ENCODE data around the gene RABGEF1. TPM values are rescaled to one million over a fixed set of nuclear protein-coding genes. Genes with fewer than 3 reads are reported as not detected.

RABGEF1 gene
- total and polyA plus RNA-seq, 2 experiments from 2014 or later, result 16.3 to 28.1 TPM

DNA sequence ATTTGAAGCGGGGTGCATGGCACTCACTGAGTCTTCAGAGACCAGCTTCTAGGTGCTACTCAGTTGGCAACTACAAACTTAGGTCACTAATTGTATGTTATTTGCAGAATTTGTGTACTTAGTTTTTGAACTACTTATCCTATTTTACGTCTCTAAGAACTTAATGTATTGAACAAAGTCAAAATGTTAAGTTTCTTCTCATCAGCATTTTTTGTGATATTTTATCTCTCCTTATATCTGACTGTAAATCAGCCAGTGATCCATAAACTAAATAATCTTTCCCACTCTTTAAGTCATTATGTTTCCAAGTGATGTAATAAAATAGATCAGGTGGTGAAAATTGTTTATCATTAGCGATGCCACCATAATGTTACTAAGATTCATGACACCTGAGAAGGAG is 120.2 kb downstream of the RABGEF1 start:
- WGBS (ENCODE audit: low lambda C conversion rate, missing lambda C conversion rate), result 95% methylated on average over 3 of the region's 3 CpGs
- no peak for TF ChIP-seq EZH2phosphoT487 (IDR thresholded peaks at IDR 0.05; ENCODE audit: low read depth, severe bottlenecking, unreplicated experiment)
- no peak for TF ChIP-seq CTCF (IDR thresholded peaks at IDR 0.05; ENCODE audit: poor library complexity)
- no peak for TF ChIP-seq EZH2 (IDR thresholded peaks at IDR 0.05; ENCODE audit: borderline replicate concordance)
- Histone ChIP-seq H3K4me1 (ENCODE audit: insufficient read depth) (no peaks in the 10 kb centered on the region), H3K4me2 (no peak overlapping the region), H4K20me1 (ENCODE audit: insufficient read depth, poor library complexity, severe bottlenecking) (no peaks in the 10 kb centered on the region), H3K27ac (no peak overlapping the region), H3K9me2 (replicated peaks; ENCODE audit: insufficient read depth) (no peaks in the 10 kb centered on the region), H3K4me3 (no peak overlapping the region), H3K36me3 (replicated peaks; ENCODE audit: insufficient read depth, low read depth) (no peaks in the 10 kb centered on the region), H3K79me2 (no peaks in the 10 kb centered on the region), H2AFZ (no peak overlapping the region), H3K27me3 (no peaks in the 10 kb centered on the region), H3K9me3 (ENCODE audit: low read depth) (no peaks in the 10 kb centered on the region)
- no peak for DNase-seq (ENCODE audit: low spot score)

Small RNA genes lying within 50 kb of the gene (small RNA-seq; reads per million reads assigned to genes)
- gene AC027644.2, result not detected

Other genes starting within 250 kb of the RABGEF1 start
- gene KCTD7, start 111.9 kb upstream of the RABGEF1 start, total RNA-seq, result 9.4 and 15.9 TPM in 2 replicates
- gene KCTD7, start 111.9 kb upstream of the RABGEF1 start, polyA plus RNA-seq, result 6.9 and 7.2 TPM in 2 replicates
- gene TMEM248, start 180.5 kb downstream of the RABGEF1 start, total RNA-seq, result 80.3 and 82.2 TPM in 2 replicates
- 86.9 and 91.5 TPM in 2 replicates for gene TMEM248, start 180.5 kb downstream of the RABGEF1 start, polyA plus RNA-seq

All from hepatocyte (in vitro differentiated cells).